GM12801 (cell line): ENCODE results near the gene THBD.

Experiments used
- CTCF ChIP-seq: IDR thresholded peaks from one replicate; pipeline ENCODE4 v1.5.1; 2011; ENCODE audit warnings: control low read depth; ENCODE audit not compliant: insufficient read length; ENCODE audit errors: extremely low read depth

THBD gene

GRCh38 chr20:23047738-23048214 is 1.7 kb downstream of the THBD start:
- TF ChIP-seq CTCF = no peak

- no peak for TF ChIP-seq CTCF
These were observed 2.3 kb downstream of the THBD start for GRCh38 chr20:23047001-23047737.

GRCh38 chr20:23046431-23046830 is 3.0 kb downstream of the THBD start:
- TF ChIP-seq CTCF = no peak

GRCh38 chr20:23043376-23043775 is 6.1 kb downstream of the THBD start:
- no peak for TF ChIP-seq CTCF

GRCh38 chr20:23042270-23042669 is 7.2 kb downstream of the THBD start:
- TF ChIP-seq CTCF = no peak

- no peak for TF ChIP-seq CTCF
These were observed 9.5 kb downstream of the THBD start for GRCh38 chr20:23039885-23040508.

GRCh38 chr20:23039136-23039875 is 10.2 kb downstream of the THBD start:
- no peak for TF ChIP-seq CTCF
